Frontal cortex (tissue), 4 donors: ENCODE data around the gene JARID2. TPM values are rescaled to one million over a fixed set of nuclear protein-coding genes. Genes with fewer than 3 reads are reported as not detected.

Source experiments
- DNase-seq, 2 donors: peaks; one replicate each; pipeline ENCODE4 v3.0.0; 2012; ENCODE audit warnings: low spot score in 2 of 2
- FAIRE-seq: peaks from 2 replicates; lab custom pipeline; 2012; peaks lifted over from hg19 to GRCh38; lab: Jason Lieb, UNC
- total RNA-seq: library from RNA; depleted of rRNA; stranded (reverse); fragments of >200 nt; gene quantifications from one replicate; pipeline ENCODE4 v1.2.3, GENCODE V29; 2014
- donor health status: control.
- donor health status: control.
- donor health status: control.

The JARID2 gene
- total RNA-seq, 1 donor from 2014 or later: 16.3 TPM

DNA sequence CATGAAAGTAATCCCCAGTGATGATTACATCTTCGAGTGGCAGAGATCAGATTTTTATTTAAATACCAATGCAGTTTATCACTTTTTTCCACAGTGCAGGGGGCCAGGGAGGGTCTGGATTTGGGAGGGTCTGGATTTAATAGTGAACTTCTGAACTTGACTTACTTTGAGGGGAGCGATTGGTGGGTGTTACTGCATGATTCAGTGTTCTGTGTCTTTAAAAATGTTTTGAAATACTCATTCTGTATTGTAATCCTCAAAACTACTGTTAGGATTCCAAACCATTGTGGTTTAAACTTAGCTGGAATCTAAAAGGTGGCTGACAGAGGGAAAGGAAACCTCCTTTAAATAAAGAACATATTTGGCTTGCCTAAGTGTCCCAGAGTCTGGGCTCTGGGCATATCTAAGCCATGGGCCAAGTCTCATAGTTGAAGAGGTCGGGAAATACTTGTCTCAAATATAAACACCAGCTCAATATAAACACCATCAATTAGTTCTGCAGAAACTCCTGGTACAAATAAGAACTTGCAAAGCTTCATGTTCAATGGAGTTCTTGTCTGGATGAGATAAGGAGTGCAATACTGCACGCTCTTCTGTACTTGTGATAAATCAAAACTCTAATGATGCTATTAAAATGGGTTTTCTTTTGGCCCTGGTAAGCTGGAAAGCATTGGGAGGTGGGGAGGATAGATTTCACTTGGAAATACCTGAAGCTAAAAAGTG is 14.4 kb downstream of the JARID2 start:
- FAIRE-seq: no peak
- DNase-seq: no peak

DNA sequence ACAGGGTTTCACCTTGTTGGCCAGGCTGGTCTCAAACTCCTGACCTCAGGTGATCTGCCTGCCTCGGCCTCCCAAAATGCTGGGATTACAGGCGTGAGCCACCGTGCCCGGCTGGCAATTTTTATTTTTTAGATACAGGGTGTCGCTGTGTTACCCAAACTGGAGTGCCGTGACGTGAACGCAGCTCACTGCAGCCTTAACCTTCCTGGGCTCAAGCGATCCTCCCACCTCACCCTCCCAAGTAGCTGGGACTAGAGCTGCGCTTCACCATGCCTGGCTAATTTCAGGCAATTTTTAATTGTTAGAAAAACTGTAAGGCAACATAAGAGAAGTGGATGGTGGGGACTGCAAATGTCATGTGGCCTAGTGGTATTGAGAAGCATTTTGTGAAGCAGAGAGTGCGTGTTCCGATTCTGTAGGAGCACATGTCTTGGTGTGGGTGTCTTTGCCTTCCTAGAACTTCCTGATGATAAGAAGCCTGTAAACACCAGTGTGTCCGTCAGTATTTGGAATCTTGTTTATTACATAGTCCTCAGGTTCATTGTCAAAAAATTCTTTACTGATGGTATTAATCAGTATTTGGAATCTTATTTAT is 18.0 kb downstream of the JARID2 start:
- FAIRE-seq (no peak), DNase-seq (no peak)

DNA sequence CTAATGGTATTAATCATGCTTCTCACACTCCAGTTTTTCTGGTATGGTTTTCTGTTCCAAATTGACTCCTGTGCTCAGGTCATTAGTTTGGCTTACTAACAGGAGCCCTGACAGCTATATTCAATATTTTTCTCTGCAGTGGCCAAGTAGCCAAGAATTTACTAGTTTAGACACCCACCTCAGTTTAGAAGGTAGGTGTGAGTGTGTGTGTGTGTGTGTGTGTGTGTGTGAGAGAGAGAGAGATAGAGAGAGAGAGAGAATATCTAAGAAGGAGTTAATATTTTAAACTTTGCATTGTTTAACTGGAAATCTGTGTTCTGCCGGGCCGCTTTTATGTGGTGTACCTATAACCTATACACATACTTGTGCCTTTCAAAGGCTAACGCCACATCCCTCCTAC is 18.5 kb downstream of the JARID2 start:
- FAIRE-seq (no peak), DNase-seq (no peak)

GRCh38 chr6:15264902-15265761 is 19.3 kb downstream of the JARID2 start:
- DNase-seq: no peak
- no peak for FAIRE-seq

DNA sequence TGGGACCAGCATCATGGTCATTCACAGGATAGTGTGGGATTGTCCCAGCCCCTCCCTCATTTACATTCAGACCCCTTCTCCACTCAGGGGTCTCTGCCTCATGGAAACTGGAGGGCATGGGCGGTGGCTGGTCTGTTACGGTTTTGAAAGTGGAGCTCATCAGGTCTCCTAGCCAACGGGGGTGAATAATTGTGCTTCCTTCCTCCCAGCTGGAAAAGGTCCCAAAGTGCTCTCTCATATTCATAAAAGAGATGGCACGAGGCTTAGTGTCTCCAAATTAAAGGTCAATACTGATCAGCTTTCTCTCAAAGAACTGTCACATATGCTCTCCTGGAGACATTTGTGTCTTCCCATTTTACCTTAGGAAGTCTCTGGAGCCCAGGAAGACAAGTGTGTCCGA is 19.9 kb downstream of the JARID2 start:
- DNase-seq: no peak
- FAIRE-seq: no peak

DNA sequence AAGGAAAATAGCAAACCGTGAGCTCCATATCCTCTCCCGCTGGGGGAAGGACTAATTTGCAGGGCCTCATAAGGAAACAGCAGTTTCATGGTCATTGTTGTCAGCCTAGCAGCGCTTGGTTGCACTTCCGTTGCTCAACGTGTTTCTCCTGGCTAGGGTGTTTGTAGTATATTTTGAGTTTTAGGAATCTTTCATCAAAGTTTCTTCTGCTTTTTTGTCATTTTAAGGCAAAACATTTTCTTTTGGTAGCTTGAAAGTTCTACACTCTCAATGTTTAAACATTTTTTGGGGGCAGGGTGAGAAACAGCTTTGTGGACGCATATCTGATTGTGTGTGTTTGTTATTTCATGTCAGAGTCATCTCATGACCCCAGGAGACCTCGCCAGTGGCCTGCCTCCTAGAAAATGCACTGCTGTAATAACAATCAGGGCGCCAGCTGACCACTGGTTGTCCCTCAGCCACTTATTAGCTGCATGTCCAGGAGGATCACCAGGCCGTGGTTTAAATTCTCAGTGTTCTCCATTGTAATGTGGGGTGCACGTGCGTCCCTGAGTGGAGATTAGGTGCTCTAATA is 20.6 kb downstream of the JARID2 start:
- no peak for FAIRE-seq
- DNase-seq: no peak

DNA sequence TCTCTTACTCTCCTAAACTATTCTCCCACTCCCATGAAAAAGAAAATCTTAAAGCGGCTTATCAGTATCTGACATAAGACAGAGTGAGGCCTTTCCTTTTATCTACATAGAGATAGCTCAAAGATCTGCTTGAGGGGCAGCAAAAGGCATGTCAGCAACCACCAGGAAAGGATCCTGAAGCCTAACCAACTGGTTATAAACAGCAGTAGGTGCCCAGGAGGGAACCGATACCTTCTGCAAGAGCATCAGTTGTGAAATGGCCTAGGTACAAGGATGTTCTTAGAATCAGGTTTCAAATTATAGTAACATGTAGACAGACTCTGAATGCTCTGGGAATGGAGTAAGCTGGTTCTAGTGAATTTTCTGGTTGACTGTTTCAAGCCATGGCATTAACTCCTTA is 21.4 kb downstream of the JARID2 start:
- FAIRE-seq: no peak
- DNase-seq: no peak

GRCh38 chr6:15268137-15268908 is 22.5 kb downstream of the JARID2 start:
- FAIRE-seq (no peak), DNase-seq (no peak)

- FAIRE-seq: no peak
- no peak for DNase-seq
Observed at GRCh38 chr6:15269011-15269410, 23.1 kb downstream of the JARID2 start.

- DNase-seq: no peak
- no peak for FAIRE-seq
Observed at GRCh38 chr6:15269619-15270018, 23.8 kb downstream of the JARID2 start.

DNA sequence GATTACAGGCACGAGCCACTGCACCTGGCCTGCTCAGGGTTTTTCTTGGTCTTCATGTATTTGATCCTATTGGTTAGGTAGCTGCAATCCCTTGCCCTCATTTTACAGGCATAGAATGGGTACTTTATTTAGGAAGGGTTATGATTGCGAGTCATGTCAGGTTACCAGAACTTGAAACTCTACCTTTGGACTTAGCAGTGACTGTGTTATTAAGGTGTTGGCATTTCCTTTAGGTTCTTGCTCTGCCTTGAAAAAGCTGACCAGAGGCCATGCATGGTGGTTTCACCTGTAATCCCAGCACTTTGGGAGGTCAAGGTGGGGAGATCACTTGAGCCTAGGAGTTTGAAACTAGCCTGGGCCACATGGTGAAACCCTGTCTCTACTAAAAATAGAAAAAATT is 24.5 kb downstream of the JARID2 start:
- FAIRE-seq: no peak

GRCh38 chr6:15272562-15272961 is 26.7 kb downstream of the JARID2 start:
- FAIRE-seq: no peak
- DNase-seq: no peak

More for the DNA sequence above, 24.5 kb downstream of the JARID2 start:
- DNase-seq: no peak

GRCh38 chr6:15274692-15275387 is 29.0 kb downstream of the JARID2 start:
- no peak for FAIRE-seq
- DNase-seq: no peak

DNA sequence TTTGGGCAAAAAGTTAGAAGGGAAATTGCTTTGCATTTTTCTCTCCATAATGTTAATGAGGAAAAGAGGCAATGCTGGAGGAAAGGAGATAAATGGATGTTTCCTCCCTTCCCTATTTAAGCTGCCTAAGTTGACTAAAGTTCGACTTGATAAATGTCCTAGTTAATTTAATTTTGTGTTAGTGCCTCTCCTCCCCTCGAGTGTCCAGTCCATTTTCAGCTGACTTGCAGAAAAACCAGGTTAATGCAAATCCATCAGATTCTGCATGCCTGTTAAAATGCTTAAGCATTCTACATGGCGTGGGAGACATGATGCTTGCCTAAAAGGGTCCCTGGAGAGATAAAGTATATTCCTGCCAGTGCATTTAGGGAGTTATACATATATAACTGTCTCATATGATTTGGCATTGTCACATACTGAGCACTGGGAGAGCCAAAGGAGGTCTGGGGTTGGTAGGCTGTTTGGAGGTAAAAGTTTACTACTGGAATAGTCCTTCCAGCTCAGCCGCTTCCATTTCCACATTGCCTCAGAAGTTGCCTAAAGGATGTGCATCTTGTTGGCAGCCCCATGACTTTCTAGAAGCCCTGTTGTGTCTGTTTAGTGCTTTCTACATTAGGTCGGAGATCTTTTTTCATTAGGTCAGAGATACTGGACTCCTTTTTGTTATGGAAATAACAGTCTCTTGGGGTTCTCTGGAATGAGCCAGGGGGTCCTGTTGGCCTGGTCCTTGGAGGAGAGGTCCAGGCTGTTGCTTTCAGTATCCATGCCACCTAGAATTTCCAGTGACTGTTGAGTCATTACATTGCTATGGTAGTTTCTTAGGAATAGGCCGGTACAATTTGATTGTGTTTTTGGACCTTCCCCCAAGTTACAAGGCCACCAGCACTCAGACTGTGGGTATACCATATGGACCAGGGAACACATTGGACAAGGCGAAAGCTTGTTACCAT is 30.4 kb downstream of the JARID2 start:
- FAIRE-seq (no peak), DNase-seq (no peak)

DNA sequence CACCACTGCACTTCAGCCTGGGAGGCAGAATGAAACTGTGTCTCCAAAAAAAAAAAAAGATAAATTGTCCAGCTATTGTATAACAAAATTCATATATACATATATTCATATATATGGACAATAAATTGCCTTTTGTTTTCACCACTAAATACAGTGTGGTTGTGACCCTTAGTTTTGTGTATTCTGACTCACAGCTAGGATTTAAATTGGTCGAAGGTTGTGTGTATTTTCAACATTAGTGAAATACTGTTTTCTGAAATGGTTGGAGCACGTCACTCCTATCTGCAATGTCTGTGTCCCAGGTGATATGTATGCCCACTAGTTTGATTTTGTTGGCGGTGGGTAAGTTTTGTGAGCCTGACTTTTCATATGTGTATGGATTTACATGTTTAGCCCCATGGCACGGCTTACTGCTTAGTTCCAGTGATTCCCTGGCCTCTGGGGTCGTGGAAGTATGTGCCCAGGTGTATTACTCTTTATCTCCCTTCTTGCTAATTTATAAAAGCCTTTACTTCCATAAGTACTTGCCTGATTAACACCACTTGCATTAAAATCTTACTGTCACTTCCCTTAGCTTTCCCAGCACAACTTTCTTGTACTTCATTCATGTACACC is 33.3 kb downstream of the JARID2 start:
- FAIRE-seq (no peak), DNase-seq (no peak)

- DNase-seq (no peak), FAIRE-seq (no peak)
Observed at GRCh38 chr6:15280028-15280427, 34.2 kb downstream of the JARID2 start.

- DNase-seq (no peak), FAIRE-seq (no peak)
Observed at GRCh38 chr6:15280961-15281360, 35.1 kb downstream of the JARID2 start.

DNA sequence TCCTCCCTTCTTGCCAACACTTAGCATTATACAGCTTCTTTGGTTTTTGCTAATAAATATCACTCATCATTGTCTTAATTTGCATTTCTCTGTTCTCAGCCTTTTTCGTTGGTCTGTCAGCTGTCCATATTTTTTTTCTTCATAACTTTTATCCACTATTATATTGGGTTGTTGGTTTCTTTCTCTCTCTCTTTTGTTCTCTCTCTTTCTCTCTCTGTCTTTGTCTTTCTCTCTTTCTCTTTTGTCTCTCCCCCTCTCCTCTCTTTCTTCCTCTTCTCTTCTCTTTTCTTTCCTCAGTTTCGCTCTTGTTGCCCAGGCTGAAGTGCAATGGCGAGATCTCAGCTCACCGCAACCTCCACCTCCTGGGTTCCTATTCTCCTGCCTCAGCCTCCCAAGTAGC is 36.5 kb downstream of the JARID2 start:
- DNase-seq (no peak), FAIRE-seq (no peak)
